CD4-positive, alpha-beta T cell treated with Interleukin-10 for 1 hour (primary cell): ENCODE data around the gene RNF224.

ENCODE experiments used
- DNase-seq: peaks from one replicate; pipeline ENCODE4 v3.0.0-alpha.2; 2020

The RNF224 gene

DNA sequence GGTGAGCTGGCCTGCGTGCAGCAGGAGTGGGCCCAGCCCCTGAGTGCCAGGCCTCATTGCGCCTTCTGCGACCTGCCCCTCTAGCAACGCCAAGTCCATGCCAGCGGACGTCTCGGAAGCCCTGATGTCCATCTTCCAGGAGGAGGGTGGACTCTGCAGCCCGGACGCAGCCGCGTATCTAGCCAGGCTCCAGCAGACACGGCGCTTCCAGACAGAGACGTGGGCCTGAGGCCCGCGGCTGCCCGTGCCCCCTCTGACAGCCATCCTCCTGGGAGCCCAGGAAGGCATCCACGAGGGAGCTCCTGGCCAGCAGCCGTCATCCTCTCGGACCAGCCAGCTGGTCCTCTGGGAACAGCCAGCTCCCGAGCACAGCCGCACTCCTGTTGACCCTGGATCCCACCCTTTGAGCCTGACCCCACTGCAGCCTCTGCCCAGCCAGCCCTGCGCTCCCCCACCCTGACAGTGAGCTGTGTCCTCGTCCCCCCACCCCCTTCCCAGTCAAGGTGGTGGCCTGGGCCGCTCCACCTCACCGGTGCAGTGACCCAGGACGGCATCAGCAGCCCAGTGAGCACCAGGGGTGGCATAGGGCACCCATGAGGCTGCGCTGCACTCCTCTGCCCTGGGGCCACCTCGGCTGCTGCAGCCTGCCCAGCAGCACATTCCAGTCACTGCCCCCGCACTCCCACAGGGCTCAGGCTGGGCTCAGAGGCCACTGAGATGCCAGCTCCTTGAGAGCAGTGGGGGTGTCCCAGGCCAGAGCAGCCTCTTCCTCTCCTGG is 10.9 kb upstream of the RNF224 start:
- no peak for DNase-seq

- DNase-seq = no peak
Measured at GRCh38 chr9:137217276-137218211, 9.8 kb upstream of the RNF224 start.

DNA sequence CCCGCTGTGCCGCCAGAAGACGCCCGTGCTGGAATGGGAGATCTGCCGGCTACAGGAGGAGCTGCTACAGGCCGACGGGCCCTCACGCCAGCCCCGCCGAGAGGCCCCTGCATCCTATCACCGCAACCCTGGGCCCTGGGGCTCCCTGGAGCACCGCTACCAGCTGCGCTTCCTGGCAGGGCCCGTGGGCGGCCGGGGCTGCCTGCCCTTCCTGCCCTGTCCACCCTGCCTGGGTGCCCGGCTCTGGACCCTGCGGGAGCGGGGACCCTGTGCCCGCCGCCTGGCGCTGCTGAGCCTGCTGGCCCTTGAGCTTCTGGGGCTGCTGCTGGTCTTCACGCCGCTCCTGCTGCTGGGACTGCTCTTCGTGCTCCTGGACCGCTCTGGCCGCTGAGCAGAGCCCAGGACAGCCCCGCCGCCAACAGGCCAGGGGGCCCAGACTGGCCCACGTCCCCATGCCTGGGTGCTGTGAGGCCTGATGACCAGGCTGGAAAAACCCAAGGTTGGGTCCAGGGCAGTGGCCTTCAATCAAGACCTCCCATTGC is 9.0 kb upstream of the RNF224 start:
- no peak for DNase-seq

- no peak for DNase-seq
Measured at GRCh38 chr9:137218754-137219271, 8.5 kb upstream of the RNF224 start.

DNA sequence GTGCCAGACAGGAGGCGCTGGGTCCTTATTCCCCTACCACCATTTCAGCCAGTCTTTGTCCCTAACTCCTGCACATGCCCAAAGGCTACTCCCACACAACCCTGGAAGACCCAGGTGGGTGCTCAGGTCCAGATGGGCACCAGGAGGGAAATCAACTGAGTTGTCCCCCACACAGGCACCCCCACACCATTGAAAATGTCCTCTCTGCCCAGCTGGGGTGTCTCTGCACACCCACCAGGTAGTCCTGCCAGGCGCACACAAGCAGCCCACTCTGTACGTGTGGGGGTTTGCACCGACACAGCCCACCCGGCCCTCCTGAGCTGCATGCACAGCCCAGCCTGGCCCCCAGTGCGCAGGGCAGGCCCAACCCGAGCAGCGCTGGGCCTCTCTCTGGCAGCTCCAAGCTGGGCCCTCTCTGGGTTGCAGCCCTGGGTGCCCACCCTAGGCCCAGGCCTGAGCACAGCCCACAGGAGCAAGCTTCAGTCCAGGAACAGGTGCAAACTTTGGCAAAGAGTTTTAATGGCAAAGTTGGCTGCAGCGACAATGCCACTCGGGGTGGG is 7.5 kb upstream of the RNF224 start:
- DNase-seq = no peak

DNA sequence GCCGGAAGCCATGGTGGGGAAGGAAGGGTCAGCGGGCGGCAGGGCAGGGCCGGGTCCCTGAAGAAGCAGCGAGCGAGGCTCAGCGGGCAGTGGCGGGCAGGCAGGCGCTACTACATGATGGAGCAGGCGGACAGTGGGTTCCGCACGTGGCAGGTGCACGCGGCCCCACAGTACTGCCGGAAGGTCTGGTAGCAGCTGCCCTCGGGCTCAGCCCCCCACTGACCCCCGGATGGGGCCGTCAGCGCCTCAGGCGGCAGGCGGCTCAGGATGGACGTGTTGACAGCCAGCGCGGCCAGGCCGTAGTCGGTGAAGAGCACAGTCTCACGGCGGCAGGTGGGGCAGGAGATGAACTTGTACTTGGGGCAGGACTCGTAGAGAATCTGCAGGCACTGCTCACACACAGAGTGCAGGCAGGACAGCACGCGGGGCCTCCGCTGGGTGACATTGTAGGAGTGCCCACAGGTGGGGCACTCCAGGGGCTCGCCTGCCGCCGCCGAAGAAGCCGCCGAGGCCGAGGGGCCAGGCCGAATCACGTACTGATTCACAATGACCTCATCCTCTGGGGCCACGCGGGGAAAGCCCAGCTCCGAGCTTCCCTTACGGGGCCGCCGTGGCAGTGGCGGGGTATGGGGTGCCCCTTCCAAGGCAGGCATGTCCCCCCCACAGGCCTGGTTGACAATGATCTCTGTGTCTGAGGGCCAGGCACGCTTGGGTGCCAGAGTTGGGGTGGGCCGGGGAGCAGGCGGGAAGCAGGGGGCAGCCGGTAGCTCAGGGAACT is 6.8 kb upstream of the RNF224 start:
- no peak for DNase-seq

GRCh38 chr9:137221095-137221505 is 6.2 kb upstream of the RNF224 start:
- DNase-seq = no peak

DNA sequence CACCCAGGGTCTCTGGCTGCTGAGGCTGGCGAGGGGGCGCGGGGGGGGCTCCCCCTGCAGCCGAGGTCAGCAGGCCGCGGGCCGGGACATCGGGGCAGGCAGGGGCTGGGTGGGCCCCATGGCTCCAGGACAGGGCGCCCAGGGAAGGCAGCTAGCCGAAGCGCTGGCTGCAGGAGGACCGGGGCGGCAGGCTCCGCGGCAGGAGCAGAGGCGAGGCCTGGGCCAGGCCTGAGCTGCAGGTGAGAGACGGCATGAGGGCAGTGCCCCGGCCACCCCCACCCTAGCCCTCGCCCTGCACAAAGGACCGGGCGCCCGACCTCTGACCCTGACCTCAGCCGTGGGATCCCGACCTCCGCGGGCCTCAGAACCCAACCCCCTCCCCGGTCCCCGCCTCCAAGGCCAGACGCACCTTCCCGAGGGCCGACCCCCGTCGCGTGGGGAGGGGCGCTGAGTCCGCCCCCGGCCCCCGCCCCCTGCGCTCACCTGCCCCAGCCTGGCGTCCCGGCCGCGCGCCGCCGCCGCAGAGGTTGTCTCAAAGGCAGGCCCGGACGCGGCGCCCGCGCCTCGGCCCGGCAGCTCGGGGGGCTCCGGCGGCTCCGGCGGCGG is 5.7 kb upstream of the RNF224 start:
- DNase-seq = peak; percentile 32

DNA sequence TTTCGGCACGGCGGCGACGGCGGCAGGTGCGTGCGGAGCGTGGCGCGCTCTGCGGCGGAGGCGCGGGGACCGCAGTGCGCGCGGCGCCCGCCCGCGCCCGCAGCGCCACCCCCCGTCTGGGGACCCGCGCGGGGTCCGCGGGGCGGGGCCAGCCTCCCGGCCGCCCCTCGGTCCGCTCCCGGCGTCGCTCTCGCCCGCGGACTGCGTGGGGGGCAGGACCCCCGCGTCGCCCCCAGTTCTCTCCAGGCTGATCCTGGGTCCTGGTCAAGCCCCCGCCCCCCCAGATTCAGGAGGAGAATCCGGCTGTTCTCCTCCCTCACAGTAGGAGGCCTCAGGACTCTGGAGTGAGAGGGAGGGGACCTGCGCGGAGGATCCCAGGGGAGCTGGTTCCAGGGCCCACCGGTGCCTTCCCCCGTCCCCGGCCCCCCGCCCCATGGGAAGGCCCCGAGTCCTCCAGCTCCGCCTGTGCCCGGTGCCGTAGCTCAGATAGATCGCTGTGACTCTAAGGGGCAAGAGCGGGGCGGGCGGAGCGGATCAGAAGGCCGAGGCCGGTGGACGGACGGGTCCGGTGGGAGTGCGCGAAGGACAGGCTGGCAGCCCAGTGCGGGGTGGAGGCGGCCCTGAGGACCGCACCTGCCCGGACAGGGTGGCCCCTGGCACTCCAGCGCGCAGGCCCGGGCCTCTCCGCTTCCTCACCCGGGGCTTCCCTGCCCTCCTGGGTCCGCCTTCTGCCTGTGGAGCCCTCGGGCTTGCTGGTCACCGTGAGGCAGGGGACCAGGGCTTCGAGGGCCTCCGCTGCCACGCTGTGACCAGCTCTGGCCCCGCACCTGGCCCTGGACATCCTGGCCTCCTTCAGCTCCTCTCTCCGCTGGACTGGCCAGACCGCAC is 4.9 kb upstream of the RNF224 start, which contains the start of gene RNF208:
TSS of gene RNF208 (minus strand) at position 51 of the 888 bp plus-strand sequence. CDS start 1,028 bp downstream, outside the sequence.
- DNase-seq = no peak

GRCh38 chr9:137223078-137223970 is 4.0 kb upstream of the RNF224 start:
- DNase-seq = peak; percentile 99

- no peak for DNase-seq
Measured at GRCh38 chr9:137224830-137225694, 2.2 kb upstream of the RNF224 start, which contains the start of gene CYSRT1. Gene CYSRT1, plus strand, starts transcription at chr9:137225174. Its CDS starts 448 bp downstream, at chr9:137225622.

DNA sequence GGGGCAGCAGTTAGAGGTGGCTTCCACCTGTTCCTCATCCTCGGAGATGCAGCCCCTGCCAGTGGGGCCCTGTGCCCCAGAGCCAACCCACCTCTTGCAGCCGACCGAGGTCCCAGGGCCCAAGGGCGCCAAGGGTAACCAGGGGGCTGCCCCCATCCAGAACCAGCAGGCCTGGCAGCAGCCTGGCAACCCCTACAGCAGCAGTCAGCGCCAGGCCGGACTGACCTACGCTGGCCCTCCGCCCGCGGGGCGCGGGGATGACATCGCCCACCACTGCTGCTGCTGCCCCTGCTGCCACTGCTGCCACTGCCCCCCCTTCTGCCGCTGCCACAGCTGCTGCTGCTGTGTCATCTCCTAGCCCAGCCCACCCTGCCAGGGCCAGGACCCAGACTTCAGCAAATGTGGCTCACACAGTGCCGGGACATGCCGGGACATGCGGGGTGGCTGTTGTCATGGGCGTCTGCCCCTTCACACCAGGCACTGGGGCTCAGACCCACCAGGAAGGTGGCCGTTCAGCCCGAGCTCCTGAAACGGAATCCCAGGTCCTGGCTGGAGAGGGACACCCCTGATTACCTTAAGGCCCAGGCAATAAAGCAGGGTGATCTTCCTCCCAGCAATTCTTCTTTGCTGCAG is 1.5 kb upstream of the RNF224 start:
- no peak for DNase-seq

GRCh38 chr9:137226338-137227053 is 806 bp upstream of the RNF224 start:
- DNase-seq = no peak

GRCh38 chr9:137227853-137228505 is 677 bp downstream of the RNF224 start:
- DNase-seq = no peak

DNA sequence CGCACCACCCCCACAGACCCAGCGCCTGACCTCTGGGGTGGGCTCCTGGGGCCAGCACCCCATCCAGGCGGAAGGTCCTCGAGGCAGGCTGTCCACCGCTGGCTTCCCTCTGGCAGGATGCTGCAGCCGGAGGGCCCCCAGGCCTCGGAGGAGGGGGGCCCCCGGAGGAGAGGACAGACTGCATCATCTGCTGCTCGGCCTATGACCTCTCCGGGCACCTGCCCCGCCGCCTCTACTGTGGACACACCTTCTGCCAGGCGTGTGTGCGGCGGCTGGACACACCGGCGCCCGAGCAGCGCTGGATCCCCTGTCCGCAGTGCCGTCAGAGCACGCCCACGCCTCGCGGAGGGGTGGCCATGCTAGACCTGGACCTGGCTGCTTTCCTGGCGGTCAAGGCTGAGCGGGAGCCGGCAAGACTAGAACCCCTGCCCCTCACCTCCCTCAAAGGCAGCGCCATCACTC is 1.2 kb downstream of the RNF224 start:
- no peak for DNase-seq
